GM19023 (cell line): Measurements from ENCODE around the gene DHX36.

ENCODE experiments used
- ATAC-seq: cut with Tn5 transposase; IDR thresholded peaks from one replicate; pipeline ENCODE4 v1.9.1; 2021; ENCODE audit warnings: mild to moderate bottlenecking, moderate library complexity; ENCODE audit not compliant: unreplicated experiment

DHX36 gene

DNA sequence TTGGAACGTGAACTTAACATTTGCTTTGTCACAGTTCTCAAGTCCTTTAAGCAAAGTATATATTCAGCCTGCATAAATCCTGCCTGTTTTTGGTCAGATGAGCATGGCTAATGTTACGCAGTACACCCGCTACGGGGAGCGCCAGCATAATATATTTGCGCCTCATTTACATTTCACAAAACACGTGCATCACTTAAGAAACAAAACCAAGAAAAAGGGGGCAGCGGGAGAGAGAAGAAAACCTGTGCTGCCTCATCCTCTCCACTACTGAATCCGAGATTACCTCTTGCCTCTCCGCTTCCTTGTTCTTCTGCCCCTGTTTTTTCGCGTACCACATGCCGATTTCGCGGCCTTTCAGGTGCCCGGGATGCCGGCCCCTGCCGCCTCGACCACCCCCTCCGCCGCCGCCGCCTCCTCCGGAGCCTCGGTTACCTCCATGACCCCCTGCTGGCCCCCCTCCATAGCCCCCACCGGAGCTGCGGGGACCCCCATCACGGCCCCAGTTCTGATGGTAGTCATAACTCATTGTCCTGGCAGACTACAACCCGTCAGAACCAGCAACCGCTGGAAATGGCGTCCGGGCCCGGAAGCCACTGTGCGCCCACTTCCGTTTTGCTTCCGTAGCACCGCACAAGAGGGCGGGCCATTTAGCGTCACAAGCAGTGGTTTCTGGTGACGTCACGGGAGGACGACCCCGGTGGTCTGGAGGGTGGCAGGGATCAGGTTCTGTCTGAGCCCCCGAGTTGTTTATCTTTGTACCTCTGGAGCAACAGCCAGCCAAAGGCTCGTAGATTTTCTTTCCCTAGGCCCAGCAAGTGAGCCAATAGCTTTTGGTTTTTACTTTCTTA, at the start of gene DHX36:
DHX36 (minus strand) TSS at position 597 of the 848 bp plus-strand sequence; CDS start at position 526, 71 bp downstream.
- ATAC-seq, result peak; percentile 91

DNA sequence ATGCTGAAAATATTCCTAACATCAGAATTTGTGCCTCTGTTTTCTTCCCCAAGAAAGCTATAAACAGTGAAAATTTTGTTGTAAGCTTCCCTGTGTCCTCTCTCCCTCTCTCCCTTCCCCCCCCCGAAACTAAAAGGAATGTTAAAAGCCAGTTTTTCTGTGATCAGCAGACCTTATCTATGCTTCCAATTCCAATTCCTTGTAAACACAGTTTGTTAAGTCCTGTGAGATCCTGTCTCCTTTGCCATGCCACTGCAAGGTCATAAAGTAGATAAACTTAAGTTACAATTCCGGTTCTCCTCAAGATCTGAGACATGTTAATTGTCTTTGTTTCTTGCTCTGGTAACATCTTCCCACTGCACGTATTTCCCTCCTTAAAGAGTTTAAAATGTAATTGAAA, 42.9 kb upstream of the DHX36 start:
- no peak for ATAC-seq

DNA sequence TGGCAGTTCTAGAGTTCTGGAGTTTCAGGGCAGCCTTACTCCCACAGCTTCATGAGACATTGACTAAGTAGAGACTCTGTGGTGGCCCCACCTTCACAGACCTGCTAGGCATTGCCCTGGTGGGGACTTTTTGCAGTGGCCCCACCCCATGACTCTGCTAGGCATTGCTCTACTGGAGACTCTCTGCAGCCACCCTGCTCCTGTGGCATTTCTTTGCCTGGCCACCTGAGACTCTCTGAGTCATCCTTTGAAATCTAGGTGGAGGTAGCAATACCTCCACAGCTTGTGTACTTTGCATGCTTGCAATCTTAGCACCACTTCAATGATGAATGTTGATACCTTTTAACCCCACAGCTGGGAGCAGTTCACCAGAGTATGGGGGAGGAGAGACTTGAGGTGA, 40.6 kb upstream of the DHX36 start:
- no peak for ATAC-seq

GRCh38 chr3:154361099-154361498, 36.8 kb upstream of the DHX36 start:
- ATAC-seq, result no peak

- no peak for ATAC-seq
Measured at GRCh38 chr3:154356009-154356408, 31.7 kb upstream of the DHX36 start.

GRCh38 chr3:154349223-154349622, 24.9 kb upstream of the DHX36 start:
- ATAC-seq, result no peak

DNA sequence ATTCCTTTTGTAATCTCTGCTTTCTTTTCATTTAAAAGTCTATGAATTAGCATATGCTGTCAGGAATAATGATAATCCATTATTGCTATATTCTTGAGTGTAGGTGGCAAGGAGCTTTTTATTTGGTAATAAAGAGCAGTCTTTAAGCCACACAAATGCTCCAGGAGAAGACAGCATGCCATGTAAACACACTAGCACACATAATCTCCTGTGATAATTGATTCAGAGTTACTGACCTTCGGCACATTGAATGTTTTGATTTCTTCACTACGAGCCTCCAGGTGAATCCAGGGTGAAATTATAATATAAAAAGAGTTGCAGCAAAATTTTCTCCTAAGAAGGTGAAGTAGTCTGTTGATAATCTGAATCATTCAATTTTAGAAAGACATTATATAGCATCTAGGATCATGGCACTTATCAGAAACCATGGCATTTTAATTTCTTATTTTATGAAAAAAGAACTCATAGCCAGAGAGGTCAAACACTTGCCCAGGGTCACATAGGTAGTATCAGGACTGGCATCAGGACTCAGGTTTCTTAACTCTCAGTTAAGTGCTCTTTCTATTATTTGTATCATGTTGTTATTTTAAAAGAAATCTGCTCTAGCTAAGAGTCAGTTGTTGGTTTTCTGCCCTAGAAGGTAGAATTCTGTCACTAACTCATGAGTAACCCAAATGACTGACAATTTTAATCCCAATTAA, 21.3 kb upstream of the DHX36 start:
- no peak for ATAC-seq

DNA sequence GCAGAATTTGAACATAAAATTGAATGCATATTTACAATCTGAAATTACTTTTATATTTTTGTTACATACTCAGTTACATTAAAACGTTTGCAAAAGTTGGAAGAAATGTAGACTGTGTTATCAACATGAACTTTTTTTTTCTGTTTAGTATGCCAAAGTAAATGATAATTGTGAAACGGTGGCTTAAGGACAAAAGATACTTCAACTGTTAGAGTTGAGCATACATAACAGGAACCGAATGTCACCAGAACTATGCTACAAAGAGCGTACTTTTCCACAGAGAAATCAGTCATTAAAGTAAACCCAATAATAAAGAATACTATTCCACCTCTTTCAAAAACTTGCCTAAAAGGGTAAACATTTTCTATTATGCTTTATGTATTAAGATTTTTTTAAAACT, 14.3 kb upstream of the DHX36 start:
- no peak for ATAC-seq

GRCh38 chr3:154338008-154338407, 13.7 kb upstream of the DHX36 start:
- ATAC-seq, result no peak

DNA sequence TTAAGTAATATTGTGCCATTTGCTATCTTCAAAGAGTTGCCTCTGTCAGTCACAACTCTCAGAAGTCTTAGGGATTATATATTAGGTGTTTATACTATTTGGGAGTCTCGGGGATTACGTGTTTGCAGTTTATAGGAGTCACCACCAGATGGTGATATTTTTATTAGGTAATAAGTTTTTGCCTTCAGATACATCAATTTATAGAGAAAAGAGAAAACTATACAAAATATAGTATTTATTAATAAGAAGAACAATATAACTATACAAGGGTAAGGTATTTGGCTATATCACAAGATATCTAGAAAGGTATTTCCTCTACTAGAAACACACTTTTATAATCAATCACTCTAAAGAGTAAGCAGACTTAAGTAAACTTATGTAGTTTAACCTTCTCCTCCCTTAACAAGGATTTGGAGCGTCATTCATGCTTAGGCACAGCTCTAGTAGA, 10.7 kb upstream of the DHX36 start:
- no peak for ATAC-seq

GRCh38 chr3:154327871-154328270, 3.6 kb upstream of the DHX36 start:
- no peak for ATAC-seq

GRCh38 chr3:154324919-154325318, 632 bp upstream of the DHX36 start:
- ATAC-seq, result no peak

- ATAC-seq, result no peak
Measured at GRCh38 chr3:154316974-154317767, 7.1 kb downstream of the DHX36 start.

DNA sequence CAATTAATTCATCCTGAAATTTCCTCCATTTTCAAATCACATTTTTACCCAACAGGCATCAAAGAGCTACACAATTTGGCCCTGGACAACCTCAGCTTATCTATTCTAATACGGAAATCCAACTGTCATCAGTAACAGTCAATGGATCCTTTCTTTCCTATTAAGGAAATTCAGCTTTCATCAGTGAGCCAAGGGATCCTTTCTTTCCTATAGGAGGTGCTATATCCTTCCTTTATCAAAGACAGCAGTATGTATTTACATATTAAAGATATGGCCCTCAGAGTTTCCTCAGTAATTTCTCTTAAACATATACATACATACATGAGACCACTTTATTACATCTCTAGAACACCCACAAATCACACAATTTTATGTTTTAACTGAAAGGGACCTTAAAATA, 10.1 kb downstream of the DHX36 start:
- no peak for ATAC-seq

- ATAC-seq, result no peak
Measured at GRCh38 chr3:154310840-154311239, 13.4 kb downstream of the DHX36 start.

GRCh38 chr3:154307363-154307762, 16.9 kb downstream of the DHX36 start:
- no peak for ATAC-seq

- ATAC-seq, result no peak
Measured at GRCh38 chr3:154304936-154305335, 19.4 kb downstream of the DHX36 start.

DNA sequence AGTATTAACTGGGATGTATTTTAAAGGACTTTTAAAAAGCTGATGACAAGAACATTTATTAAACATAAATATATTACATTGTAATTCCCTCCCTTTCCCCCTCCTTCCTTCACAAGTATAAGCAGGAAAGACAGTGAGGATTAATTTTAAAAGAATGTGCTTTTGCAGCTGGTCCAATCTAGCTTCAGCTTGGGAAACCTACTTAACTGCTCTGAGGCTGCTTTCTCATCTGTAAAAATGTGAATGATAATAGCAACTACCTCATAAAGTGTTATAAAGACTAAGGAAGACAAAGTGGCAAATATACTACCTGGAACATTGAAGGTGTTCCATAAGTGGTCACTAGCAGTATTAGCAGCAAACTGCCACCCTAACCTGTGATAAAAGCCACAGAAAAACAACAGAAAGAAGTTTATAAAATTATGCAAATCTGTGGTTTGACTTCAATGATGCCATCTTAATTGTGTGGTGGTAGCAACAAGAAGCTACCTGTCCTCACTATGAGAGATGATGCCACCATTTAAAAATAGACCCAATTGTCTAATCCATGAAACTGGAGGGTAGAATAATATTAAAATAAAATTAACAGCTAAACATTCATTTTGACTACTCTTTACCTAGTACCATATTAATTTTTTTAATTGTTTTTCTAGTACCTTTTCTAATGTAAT, 20.0 kb downstream of the DHX36 start:
- ATAC-seq, result no peak

DNA sequence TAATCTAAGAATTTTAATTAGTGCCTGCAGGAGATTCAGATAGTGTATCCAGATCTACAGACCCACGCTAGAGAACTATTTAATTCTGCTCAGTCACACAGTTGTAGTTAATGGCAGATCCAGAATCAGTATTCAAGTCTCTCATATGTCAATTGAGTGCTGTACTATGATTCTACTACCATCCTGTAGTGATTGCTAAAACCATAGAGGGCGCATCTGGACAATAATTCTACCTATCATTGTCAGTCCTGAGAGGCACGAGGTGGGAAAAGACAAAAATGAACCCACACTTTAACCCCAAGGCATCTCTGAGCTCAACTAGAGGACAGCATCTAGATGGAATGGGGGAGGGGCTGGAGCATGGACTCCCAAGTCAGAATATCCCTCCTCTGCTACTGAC, 22.7 kb downstream of the DHX36 start:
- no peak for ATAC-seq

DNA sequence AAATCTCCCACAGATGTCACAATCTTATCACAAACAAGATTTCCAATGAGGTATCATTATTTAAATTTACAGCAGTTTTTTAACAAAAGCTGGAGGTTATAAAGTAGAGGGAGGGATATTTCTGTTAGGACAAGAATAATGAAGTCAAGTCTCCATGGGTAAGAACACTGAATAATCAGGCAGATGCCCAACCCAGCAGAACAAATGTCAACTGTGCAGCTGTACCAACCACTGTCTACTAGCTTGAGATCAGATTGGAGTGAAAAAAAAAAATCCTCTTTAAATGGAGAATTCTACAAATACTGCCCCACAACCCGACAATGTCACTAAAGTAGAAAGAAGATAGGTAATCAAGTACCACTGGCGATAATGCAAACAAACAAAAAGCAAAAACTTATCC, 30.3 kb downstream of the DHX36 start:
- no peak for ATAC-seq

DNA sequence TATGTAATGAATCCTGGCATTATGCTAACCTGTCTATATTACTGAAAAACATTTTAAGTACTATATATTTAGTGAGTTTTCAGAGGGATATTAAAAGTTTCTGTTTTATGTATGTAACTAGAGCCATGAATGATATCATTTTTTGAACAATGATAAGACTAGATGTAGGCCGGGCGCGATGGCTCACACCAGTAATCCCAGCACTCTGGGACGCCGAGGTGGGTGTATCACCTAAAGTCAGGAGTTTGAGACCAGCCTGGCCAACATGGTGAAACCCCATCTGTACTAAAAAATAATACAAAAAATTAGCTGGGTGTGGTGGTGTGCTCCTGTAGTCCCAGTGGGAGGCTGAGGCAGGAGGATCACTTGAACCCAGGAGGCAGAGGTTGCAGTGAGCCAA, 34.1 kb downstream of the DHX36 start:
- ATAC-seq, result no peak
